SK-N-SH (cell line): ENCODE results near the gene SLC34A3.

Experiments used
- CTCF ChIP-seq: fragments of 200-600 bp; sonication (generic); IDR thresholded peaks from 2 replicates; pipeline ENCODE4 v1.6.1; 2017; ENCODE audit warnings: antibody characterized with exemption, mild to moderate bottlenecking, moderate library complexity
- IRF3 ChIP-seq: fragments of 150-350 bp; IDR thresholded peaks from 2 replicates; pipeline ENCODE4 v1.6.1; 2016; ENCODE audit warnings: mild to moderate bottlenecking, low read depth, low read length
- JUND ChIP-seq: IDR thresholded peaks from 2 replicates; pipeline ENCODE4 v1.4.0; 2012
- MAX ChIP-seq: IDR thresholded peaks from 2 replicates; pipeline ENCODE4 v1.4.0; 2012; ENCODE audit warnings: low read depth
- MXI1 ChIP-seq: IDR thresholded peaks from 2 replicates; pipeline ENCODE4 v1.6.1; 2012; ENCODE audit warnings: mild to moderate bottlenecking, low read depth, low read length, improper control_type of control experiment
- POLR2AphosphoS5 ChIP-seq: IDR thresholded peaks from 2 replicates; pipeline ENCODE4 v1.6.1; 2012; ENCODE audit warnings: low read depth, low read length
- REST ChIP-seq: IDR thresholded peaks from 2 replicates; pipeline ENCODE4 v1.6.1; 2012; ENCODE audit warnings: mild to moderate bottlenecking, low read depth, low read length, moderate library complexity
- RFX5 ChIP-seq: IDR thresholded peaks from 2 replicates; pipeline ENCODE4 v1.6.1; 2012; ENCODE audit warnings: mild to moderate bottlenecking, improper control_type of control experiment, low read length
- SMC3 ChIP-seq: IDR thresholded peaks from 2 replicates; pipeline ENCODE4 v1.6.1; 2012; ENCODE audit warnings: low read depth, low read length, improper control_type of control experiment

GRCh38 chr9:137227853-137228505 lies 2.7 kb upstream of the SLC34A3 start:
- TF ChIP-seq REST (no peak), MAX (no peak), CTCF (no peak), POLR2AphosphoS5 (no peak), JUND (no peak), MXI1 (no peak), SMC3 (no peak), IRF3 (no peak), RFX5 (no peak)
